Stomach (tissue), 4 donors: ENCODE results near the gene OR5B21.

ENCODE experiments used
- CTCF ChIP-seq, 7 experiments: fragments of 450-650 bp in 4 of 7; fragments of 200-600 bp in 3 of 7; sonication (generic) in 3 of 7; IDR thresholded peaks; one replicate each; pipeline ENCODE4 v1.5.1; 2016 to 2019; ENCODE audit warnings: antibody characterized with exemption in 7 of 7, control low read depth in 2 of 7, mild to moderate bottlenecking in 1 of 7
- POLR2A ChIP-seq, 4 donors: fragments of 450-650 bp; IDR thresholded peaks; one replicate each; pipeline ENCODE4 v1.6.1; 2016; ENCODE audit warnings: antibody characterized with exemption in 4 of 4, control low read depth in 2 of 4, mild to moderate bottlenecking in 1 of 4, moderate library complexity in 1 of 4

- no peak for TF ChIP-seq CTCF (IDR thresholded peaks at IDR 0.05)
- TF ChIP-seq POLR2A (IDR thresholded peaks at IDR 0.05), result no peak
These were observed 41.6 kb downstream of the OR5B21 start for GRCh38 chr11:58466293-58466692.
